Measurements from ENCODE around the gene OR10A5. TPM values are rescaled to one million over a fixed set of nuclear protein-coding genes. Genes with fewer than 3 reads are reported as not detected.

OR10A5 gene
- polyA plus RNA-seq, 3 donors = not detected

GRCh38 chr11:6855971-6856541, 10.6 kb downstream of the OR10A5 start:
- H3K27ac ChIP-seq (ENCODE audit: low read depth in 1 of 2, low read length in 2 of 2) = no peak overlapping the region
- H3K4me1 Mint-ChIP-seq = no peaks in the 10 kb centered on the region
- no peak overlapping the region for H3K9ac ChIP-seq (ENCODE audit: insufficient read depth, low read length, poor library complexity, severe bottlenecking)
- peaks cover 0 to 3% of the 10 kb centered on the region in 2 donors for H3K9me3 ChIP-seq (replicated peaks in 1 of 2; ENCODE audit: control insufficient read depth in 1 of 2, insufficient read depth in 1 of 2, low read length in 2 of 2)
- H4K20me1 ChIP-seq (ENCODE audit: insufficient read depth, low read length) = no peaks in the 10 kb centered on the region
- 100% methylated on average over 1 of the region's 1 CpG for WGBS (ENCODE audit: insufficient coverage)
- H3K9me3 Mint-ChIP-seq = peaks cover 6 to 20% (median 10%) of the 10 kb centered on the region in 7 donors
- intact Hi-C loops (cut with micrococcal nuclease) = no loop called here
- DNase-seq = no peak
- H3K27me3 Mint-ChIP-seq (ENCODE audit: low read depth in 3 of 3) = peaks cover 0 to 1% (median 0%) of the 10 kb centered on the region in 3 donors
- no peak overlapping the region for H2AFZ ChIP-seq (ENCODE audit: insufficient read depth, low read depth, low read length, poor library complexity, severe bottlenecking)
- no peak overlapping the region for H3K4me3 Mint-ChIP-seq
- peak overlapping the region in 1 of 7 donors; percentile 33 for H3K27ac Mint-ChIP-seq
- no peaks in the 10 kb centered on the region for H3K36me3 ChIP-seq (replicated peaks in 1 of 2; ENCODE audit: control insufficient read depth in 1 of 2, insufficient read depth in 2 of 2, low read length in 2 of 2)
- no peak overlapping the region for H3K4me2 ChIP-seq (replicated peaks; ENCODE audit: extremely low read depth, low read length, poor library complexity, severe bottlenecking)
- no peak for TF ChIP-seq CTCF (IDR thresholded peaks at IDR 0.05)
- H3K4me1 ChIP-seq (ENCODE audit: control insufficient read depth in 1 of 2, insufficient read depth in 2 of 2, low read length in 2 of 2) = no peaks in the 10 kb centered on the region
- no peak overlapping the region for H3K4me3 ChIP-seq (replicated peaks in 1 of 3; ENCODE audit: low read depth in 2 of 3, low read length in 3 of 3)
- H3K27me3 ChIP-seq (ENCODE audit: control insufficient read depth in 2 of 2, insufficient read depth in 2 of 2, low read length in 2 of 2) = no peaks in the 10 kb centered on the region
- no peaks in the 10 kb centered on the region for H3K36me3 Mint-ChIP-seq
- no peaks in the 10 kb centered on the region for H3K79me2 ChIP-seq (ENCODE audit: insufficient read depth, low read length)

GRCh38 chr11:6856871-6857270, 11.4 kb downstream of the OR10A5 start:
- no peak for DNase-seq
- Histone ChIP-seq H4K20me1 (ENCODE audit: insufficient read depth, low read length) (no peaks in the 10 kb centered on the region), H3K4me1 (ENCODE audit: control insufficient read depth in 1 of 2, insufficient read depth in 2 of 2, low read length in 2 of 2) (no peaks in the 10 kb centered on the region), H3K36me3 (replicated peaks in 1 of 2; ENCODE audit: control insufficient read depth in 1 of 2, insufficient read depth in 2 of 2, low read length in 2 of 2) (no peaks in the 10 kb centered on the region), H3K79me2 (ENCODE audit: insufficient read depth, low read length) (no peaks in the 10 kb centered on the region), H3K27me3 (ENCODE audit: control insufficient read depth in 2 of 2, insufficient read depth in 2 of 2, low read length in 2 of 2) (no peaks in the 10 kb centered on the region), H3K9me3 (replicated peaks in 1 of 2; ENCODE audit: control insufficient read depth in 1 of 2, insufficient read depth in 1 of 2, low read length in 2 of 2) (peaks cover 0 to under 1% of the 10 kb centered on the region in 2 donors), H3K27ac (ENCODE audit: low read depth in 1 of 2, low read length in 2 of 2) (no peak overlapping the region), H3K4me3 (replicated peaks in 1 of 3; ENCODE audit: low read depth in 2 of 3, low read length in 3 of 3) (no peak overlapping the region), H2AFZ (ENCODE audit: insufficient read depth, low read depth, low read length, poor library complexity, severe bottlenecking) (no peak overlapping the region), H3K4me2 (replicated peaks; ENCODE audit: extremely low read depth, low read length, poor library complexity, severe bottlenecking) (no peak overlapping the region), H3K9ac (ENCODE audit: insufficient read depth, low read length, poor library complexity, severe bottlenecking) (no peak overlapping the region)
- Mint-ChIP-seq H3K27me3 (ENCODE audit: low read depth in 3 of 3) (peaks cover 0 to 1% (median 0%) of the 10 kb centered on the region in 3 donors), H3K27ac (no peak overlapping the region), H3K4me1 (no peaks in the 10 kb centered on the region), H3K4me3 (no peak overlapping the region), H3K9me3 (peaks cover 2 to 14% (median 9%) of the 10 kb centered on the region in 7 donors), H3K36me3 (no peaks in the 10 kb centered on the region)
- no peak for TF ChIP-seq CTCF (IDR thresholded peaks at IDR 0.05)
- intact Hi-C loops (cut with micrococcal nuclease) = no loop called here
- 93% methylated on average over 2 of the region's 3 CpGs for WGBS (ENCODE audit: insufficient coverage)
